Stimulated activated CD4-positive, alpha-beta T cell treated with anti-CD3 and anti-CD28 coated beads, Interleukin-2, amount 100 ng/mL, for 48 hours (primary cell): ENCODE results near the gene CCR7.
"Not testable (repeated sequence)": the region's sequence is repeated elsewhere in the genome, so short reads cannot be mapped to it uniquely, and the experiment has no call there.

ENCODE experiments used
- DNase-seq, 2 donors: peaks; one replicate each; pipeline ENCODE4 v3.0.0-alpha.2; 2020

The CCR7 gene

GRCh38 chr17:40596261-40596919, 31.1 kb upstream of the CCR7 start:
- no peak for DNase-seq

GRCh38 chr17:40590742-40591141, 25.5 kb upstream of the CCR7 start:
- DNase-seq = no peak

- DNase-seq = no peak
Measured at GRCh38 chr17:40588552-40588951, 23.3 kb upstream of the CCR7 start.

- DNase-seq = not testable (repeated sequence)
Measured at GRCh38 chr17:40586264-40586663, 21.0 kb upstream of the CCR7 start.

GRCh38 chr17:40584950-40585349, 19.7 kb upstream of the CCR7 start:
- not testable (repeated sequence) for DNase-seq

- DNase-seq = no peak
Measured at GRCh38 chr17:40582328-40582901, 17.1 kb upstream of the CCR7 start.

GRCh38 chr17:40580140-40580539, 14.9 kb upstream of the CCR7 start:
- no peak for DNase-seq

GRCh38 chr17:40579471-40579870, 14.2 kb upstream of the CCR7 start:
- DNase-seq = no peak

GRCh38 chr17:40577611-40578065, 12.4 kb upstream of the CCR7 start:
- DNase-seq = no peak

- DNase-seq = no peak
Measured at GRCh38 chr17:40576113-40576740, 11.0 kb upstream of the CCR7 start.

GRCh38 chr17:40574292-40574691, 9.0 kb upstream of the CCR7 start:
- no peak for DNase-seq

- DNase-seq = not testable (repeated sequence)
Measured at GRCh38 chr17:40572245-40572993, 7.1 kb upstream of the CCR7 start.

GRCh38 chr17:40568074-40568836, 3.0 kb upstream of the CCR7 start:
- DNase-seq = no peak

GRCh38 chr17:40567377-40567776, 2.1 kb upstream of the CCR7 start:
- no peak for DNase-seq

GRCh38 chr17:40565769-40566409, 617 bp upstream of the CCR7 start:
- no peak for DNase-seq

- DNase-seq = no peak
Measured at GRCh38 chr17:40564195-40564882, 933 bp downstream of the CCR7 start.

GRCh38 chr17:40563220-40564052, 1.8 kb downstream of the CCR7 start:
- DNase-seq = peak; percentile 61 to 69

GRCh38 chr17:40562838-40563219, 2.4 kb downstream of the CCR7 start:
- DNase-seq = no peak

GRCh38 chr17:40561871-40562611, 3.2 kb downstream of the CCR7 start:
- no peak for DNase-seq

GRCh38 chr17:40561294-40561870, 3.9 kb downstream of the CCR7 start:
- DNase-seq = no peak
